ENCODE measurements around the gene TGFBR3. TPM values are rescaled to one million over a fixed set of nuclear protein-coding genes. Genes with fewer than 3 reads are reported as not detected.

The TGFBR3 gene
- total RNA-seq, 4 donors from 2014 or later = 87.8 to 388 (median 212) TPM

GRCh38 chr1:91653183-91653582 is 232.8 kb downstream of the TGFBR3 start:
- Histone ChIP-seq H3K4me3 (no peak overlapping the region), H3K9me3 (no peaks in the 10 kb centered on the region), H3K4me1 (peaks cover 6 to 11% of the 10 kb centered on the region in 2 donors), H3K27ac (no peak overlapping the region), H3K36me3 (no peaks in the 10 kb centered on the region), H3K27me3 (no peaks in the 10 kb centered on the region)
- no peak for DNase-seq
- intact Hi-C loops (cut with DNase I; ENCODE audit: low total_unique reads) = no loop called here
- TF ChIP-seq CTCF (IDR thresholded peaks at IDR 0.05) = no peak
- no peak for TF ChIP-seq POLR2A (IDR thresholded peaks at IDR 0.05)

GRCh38 chr1:91651661-91652071 is 234.3 kb downstream of the TGFBR3 start:
- peak; percentile 73 to 80 for DNase-seq

GRCh38 chr1:91651243-91651642 is 234.7 kb downstream of the TGFBR3 start:
- Histone ChIP-seq H3K27ac (peak overlapping the region; percentile 88 to 94), H3K4me1 (peaks cover 6 to 11% of the 10 kb centered on the region in 2 donors), H3K9me3 (no peaks in the 10 kb centered on the region), H3K4me3 (no peak overlapping the region), H3K27me3 (no peaks in the 10 kb centered on the region), H3K36me3 (no peaks in the 10 kb centered on the region)
- TF ChIP-seq CTCF (IDR thresholded peaks at IDR 0.05) (no peak), POLR2A (IDR thresholded peaks at IDR 0.05) (no peak)
- intact Hi-C loops (cut with DNase I; ENCODE audit: low total_unique reads) = no loop called here
- DNase-seq = no peak

More at GRCh38 chr1:91651661-91652071, 234.3 kb downstream of the TGFBR3 start:
- no peaks in the 10 kb centered on the region for H3K9me3 ChIP-seq
- H3K36me3 ChIP-seq = no peaks in the 10 kb centered on the region
- peak overlapping the region; percentile 88 to 94 for H3K27ac ChIP-seq
- TF ChIP-seq POLR2A (IDR thresholded peaks at IDR 0.05) = no peak
- TF ChIP-seq CTCF (IDR thresholded peaks at IDR 0.05) = no peak
- no peak overlapping the region for H3K4me3 ChIP-seq
- intact Hi-C loops (cut with DNase I; ENCODE audit: low total_unique reads) = no loop called here
- no peaks in the 10 kb centered on the region for H3K27me3 ChIP-seq
- peaks cover 6 to 11% of the 10 kb centered on the region in 2 donors for H3K4me1 ChIP-seq

- Histone ChIP-seq H3K4me1 (peaks cover 6 to 11% of the 10 kb centered on the region in 2 donors), H3K9me3 (no peaks in the 10 kb centered on the region), H3K27ac (peak overlapping the region; percentile 88 to 94), H3K36me3 (no peaks in the 10 kb centered on the region), H3K27me3 (no peaks in the 10 kb centered on the region), H3K4me3 (no peak overlapping the region)
- intact Hi-C loops (cut with DNase I; ENCODE audit: low total_unique reads) = no loop called here
- peak; percentile 81 to 95 for DNase-seq
- no peak for TF ChIP-seq CTCF (IDR thresholded peaks at IDR 0.05)
- TF ChIP-seq POLR2A (IDR thresholded peaks at IDR 0.05) = no peak
Measured at GRCh38 chr1:91650764-91651163, 235.2 kb downstream of the TGFBR3 start.

GRCh38 chr1:91647061-91647460 is 238.9 kb downstream of the TGFBR3 start:
- Histone ChIP-seq H3K4me1 (peaks cover 6 to 10% of the 10 kb centered on the region in 2 donors), H3K27ac (no peak overlapping the region), H3K36me3 (no peaks in the 10 kb centered on the region), H3K9me3 (no peaks in the 10 kb centered on the region), H3K4me3 (no peak overlapping the region), H3K27me3 (no peaks in the 10 kb centered on the region)
- no peak for DNase-seq
- intact Hi-C loops (cut with DNase I; ENCODE audit: low total_unique reads) = no loop called here
- TF ChIP-seq POLR2A (IDR thresholded peaks at IDR 0.05) (no peak), CTCF (IDR thresholded peaks at IDR 0.05) (no peak)
